Measurements from ENCODE around the gene MLLT1. TPM values are rescaled to one million over a fixed set of nuclear protein-coding genes. Genes with fewer than 3 reads are reported as not detected.

Gene MLLT1
- total RNA-seq, 1 experiment from 2014 or later: 55.0 TPM

- ChIA-PET CTCF (no interaction called here), POLR2A (no interaction called here), RAD21 (ENCODE audit: low non-redundant PET in 1 of 2, low total read pairs in 2 of 2, uncharacterized antibody in 2 of 2, unreplicated experiment in 2 of 2) (no interaction called here)
- H3K9me2 ChIP-seq (ENCODE audit: insufficient read depth): no peaks in the 10 kb centered on the region
- ATAC-seq (no peak), DNase-seq (ENCODE audit: low read depth, low spot score) (no peak)
- no peaks in the 10 kb centered on the region for H3K9me3 ChIP-seq (ENCODE audit: control insufficient read depth in 1 of 2, insufficient read depth in 1 of 2, low read depth in 1 of 2, low read length in 2 of 2)
- no peak overlapping the region; the same call in 1 of the 2 replicates for H3K27ac ChIP-seq (ENCODE audit: low read depth, low read length)
- no peaks in the 10 kb centered on the region for H3K27me3 ChIP-seq (ENCODE audit: insufficient read depth, low read length)
- H2AFZ ChIP-seq (ENCODE audit: low read depth, low read length, poor library complexity, severe bottlenecking): no peak overlapping the region
- no peak overlapping the region for H3K9ac ChIP-seq (ENCODE audit: low read length)
- BruUV-seq (replicated peaks): no TSS peak
- TF ChIP-seq ELF1 (IDR thresholded peaks at IDR 0.05; ENCODE audit: borderline replicate concordance, low read depth) (no peak), EZH2phosphoT487 (IDR thresholded peaks at IDR 0.05; ENCODE audit: borderline replicate concordance) (no peak), TCF7L2 (IDR thresholded peaks at IDR 0.05; ENCODE audit: borderline replicate concordance, extremely low read depth, insufficient read depth, insufficient read length) (no peak), EZH2 (IDR thresholded peaks at IDR 0.05) (no peak), ATF3 (IDR thresholded peaks at IDR 0.05) (no peak), JUND (IDR thresholded peaks at IDR 0.05) (no peak), MAX (IDR thresholded peaks at IDR 0.05) (no peak)
- peaks cover 7 to 8% of the 10 kb centered on the region in 2 experiments; a peak in 2 of 4 replicates for H3K36me3 ChIP-seq (ENCODE audit: control insufficient read depth in 1 of 2, insufficient read depth in 2 of 2, low read length in 2 of 2)
- peak overlapping the region; percentile 90 to 92; a peak in 3 of 4 replicates for H3K4me3 ChIP-seq (replicated peaks in 1 of 2; ENCODE audit: low read depth in 1 of 2, low read length in 2 of 2)
- H3K4me2 ChIP-seq (ENCODE audit: low read length): peak overlapping the region; percentile 97
- no peaks in the 10 kb centered on the region for H4K20me1 ChIP-seq (ENCODE audit: insufficient read depth)
- H3K79me2 ChIP-seq (ENCODE audit: insufficient read depth, low read length): peaks cover 64% of the 10 kb centered on the region
- intact Hi-C loops (cut with micrococcal nuclease): no loop called here
- peaks cover 8 to 13% of the 10 kb centered on the region in 2 experiments for H3K4me1 ChIP-seq (ENCODE audit: control insufficient read depth in 1 of 2, insufficient read depth in 2 of 2, low read length in 2 of 2)
These were observed 1.7 kb downstream of the MLLT1 start for GRCh38 chr19:6278051-6278450.

- TF ChIP-seq EZH2phosphoT487 (IDR thresholded peaks at IDR 0.05; ENCODE audit: borderline replicate concordance): no peak
- no peak for TF ChIP-seq ELF1 (IDR thresholded peaks at IDR 0.05; ENCODE audit: borderline replicate concordance, low read depth)
- TF ChIP-seq, protein P1, sequence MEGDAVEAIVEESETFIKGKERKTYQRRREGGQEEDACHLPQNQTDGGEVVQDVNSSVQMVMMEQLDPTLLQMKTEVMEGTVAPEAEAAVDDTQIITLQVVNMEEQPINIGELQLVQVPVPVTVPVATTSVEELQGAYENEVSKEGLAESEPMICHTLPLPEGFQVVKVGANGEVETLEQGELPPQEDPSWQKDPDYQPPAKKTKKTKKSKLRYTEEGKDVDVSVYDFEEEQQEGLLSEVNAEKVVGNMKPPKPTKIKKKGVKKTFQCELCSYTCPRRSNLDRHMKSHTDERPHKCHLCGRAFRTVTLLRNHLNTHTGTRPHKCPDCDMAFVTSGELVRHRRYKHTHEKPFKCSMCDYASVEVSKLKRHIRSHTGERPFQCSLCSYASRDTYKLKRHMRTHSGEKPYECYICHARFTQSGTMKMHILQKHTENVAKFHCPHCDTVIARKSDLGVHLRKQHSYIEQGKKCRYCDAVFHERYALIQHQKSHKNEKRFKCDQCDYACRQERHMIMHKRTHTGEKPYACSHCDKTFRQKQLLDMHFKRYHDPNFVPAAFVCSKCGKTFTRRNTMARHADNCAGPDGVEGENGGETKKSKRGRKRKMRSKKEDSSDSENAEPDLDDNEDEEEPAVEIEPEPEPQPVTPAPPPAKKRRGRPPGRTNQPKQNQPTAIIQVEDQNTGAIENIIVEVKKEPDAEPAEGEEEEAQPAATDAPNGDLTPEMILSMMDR (IDR thresholded peaks at IDR 0.05 in 2 of 3, conservative IDR thresholded peaks at IDR 0.05 in 1 of 3; ENCODE audit: borderline replicate concordance in 1 of 3, insufficient read depth in 1 of 3, low read depth in 2 of 3, low read length in 2 of 3): no peak
- no peak for TF ChIP-seq POLR2AphosphoS5 (IDR thresholded peaks at IDR 0.05; ENCODE audit: low read depth, low read length)
- TF ChIP-seq ZFX (IDR thresholded peaks at IDR 0.05): no peak
- TF ChIP-seq CBX3 (IDR thresholded peaks at IDR 0.05; ENCODE audit: low read depth): no peak
- no peak for TF ChIP-seq JUND (IDR thresholded peaks at IDR 0.05)
- TF ChIP-seq SP1 (IDR thresholded peaks at IDR 0.05; ENCODE audit: low read depth): no peak
- no peak for TF ChIP-seq EGR1 (IDR thresholded peaks at IDR 0.05; ENCODE audit: low read depth)
- TF ChIP-seq FOSL1 (IDR thresholded peaks at IDR 0.05; ENCODE audit: low read depth): no peak
- no peak for TF ChIP-seq EZH2 (IDR thresholded peaks at IDR 0.05)
- no peak for TF ChIP-seq ZNF274 (IDR thresholded peaks at IDR 0.05; ENCODE audit: low read depth, low read length)
- no peak for TF ChIP-seq REST (IDR thresholded peaks at IDR 0.05; ENCODE audit: low read depth)
- no peak overlapping the region for H2AFZ ChIP-seq (ENCODE audit: low read depth, low read length, poor library complexity, severe bottlenecking)
- H3K9me3 ChIP-seq (ENCODE audit: control insufficient read depth in 1 of 2, insufficient read depth in 1 of 2, low read depth in 1 of 2, low read length in 2 of 2): no peaks in the 10 kb centered on the region
- peaks cover 80% of the 10 kb centered on the region for H3K79me2 ChIP-seq (ENCODE audit: insufficient read depth, low read length)
- H3K9me2 ChIP-seq (ENCODE audit: insufficient read depth): no peaks in the 10 kb centered on the region
- no peak overlapping the region for H3K9ac ChIP-seq (ENCODE audit: low read length)
- TSS peak; percentile 28 for BruUV-seq (replicated peaks)
- no peak overlapping the region for H3K27ac ChIP-seq (ENCODE audit: low read depth, low read length)
- H3K36me3 ChIP-seq (ENCODE audit: control insufficient read depth in 1 of 2, insufficient read depth in 2 of 2, low read length in 2 of 2): peaks cover 7 to 8% of the 10 kb centered on the region in 2 experiments; a peak in 2 of 4 replicates
- ChIA-PET RAD21 (ENCODE audit: low non-redundant PET in 1 of 2, low total read pairs in 2 of 2, uncharacterized antibody in 2 of 2, unreplicated experiment in 2 of 2) (no interaction called here), CTCF (no interaction called here), POLR2A (no interaction called here)
- intact Hi-C loops (cut with micrococcal nuclease): no loop called here
- H3K4me1 ChIP-seq (ENCODE audit: control insufficient read depth in 1 of 2, insufficient read depth in 2 of 2, low read length in 2 of 2): peaks cover 8 to 13% of the 10 kb centered on the region in 2 experiments
- DNase-seq (ENCODE audit: low read depth, low spot score): no peak
- no peak overlapping the region for H3K4me3 ChIP-seq (replicated peaks in 1 of 2; ENCODE audit: low read depth in 1 of 2, low read length in 2 of 2)
- no peaks in the 10 kb centered on the region for H3K27me3 ChIP-seq (ENCODE audit: insufficient read depth, low read length)
- H3K4me2 ChIP-seq (ENCODE audit: low read length): no peak overlapping the region
- peaks cover 3% of the 10 kb centered on the region; the same call in 1 of the 2 replicates for H4K20me1 ChIP-seq (ENCODE audit: insufficient read depth)
- no peak for ATAC-seq
These were observed 3.3 kb downstream of the MLLT1 start for GRCh38 chr19:6276447-6276846.
